ENCODE results near the gene ACER2. TPM values are rescaled to one million over a fixed set of nuclear protein-coding genes. Genes with fewer than 3 reads are reported as not detected.

ACER2 gene
- total RNA-seq, 1 donor from 2014 or later = 3.4 TPM

GRCh38 chr9:19470981-19471650, 62.3 kb downstream of the ACER2 start:
- ATAC-seq (ENCODE audit: poor library complexity) (peak; percentile 16), DNase-seq (no peak)
- intact Hi-C loops (cut with DNase I) = no loop called here

GRCh38 chr9:19471737-19472648, 63.2 kb downstream of the ACER2 start:
- intact Hi-C loops (cut with DNase I) = no loop called here
- ATAC-seq (ENCODE audit: poor library complexity) = peak; percentile 92
- peak; percentile 61 for DNase-seq

DNA sequence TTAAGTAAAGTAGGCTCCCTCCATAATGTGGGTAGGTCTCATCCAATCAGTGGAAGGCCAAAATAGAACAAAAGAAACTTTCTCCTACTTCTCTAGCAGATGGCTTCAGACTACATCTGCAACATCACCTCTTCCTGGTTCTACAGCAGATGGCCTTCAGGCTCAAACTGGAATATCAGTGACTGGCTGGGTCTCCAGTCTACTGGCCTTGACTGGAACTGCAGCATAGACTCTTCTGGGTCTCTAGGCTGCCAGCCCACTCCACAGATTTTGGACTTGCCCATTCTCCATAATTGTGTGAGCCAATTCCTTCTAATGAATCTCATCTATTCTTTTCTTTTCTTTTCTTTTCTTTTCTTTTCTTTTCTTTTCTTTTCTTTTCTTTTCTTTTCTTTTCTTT, 64.8 kb downstream of the ACER2 start:
- ATAC-seq (ENCODE audit: poor library complexity) = no peak
- intact Hi-C loops (cut with DNase I) = no loop called here

DNA sequence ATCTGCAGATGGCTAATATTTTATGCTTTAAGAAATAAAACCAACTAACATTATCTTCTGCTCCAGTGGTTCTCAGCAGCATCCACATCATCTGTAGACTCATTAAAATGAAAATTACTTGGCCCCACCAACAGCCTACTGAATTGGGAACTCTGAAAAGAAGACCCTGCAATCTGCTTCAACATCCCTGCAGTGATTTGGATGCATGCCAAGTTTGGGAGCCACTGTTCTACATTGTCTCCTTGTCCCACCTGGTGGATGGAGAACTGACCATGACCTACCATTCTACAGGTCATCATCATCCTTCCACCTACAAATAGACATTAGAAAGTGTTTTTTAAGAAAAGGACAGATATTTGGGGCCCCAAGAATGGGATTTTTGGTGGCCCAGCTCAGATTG, 71.1 kb downstream of the ACER2 start:
- no peak for DNase-seq
- intact Hi-C loops (cut with DNase I) = no loop called here
- ATAC-seq (ENCODE audit: poor library complexity) = no peak

More for the DNA sequence above, 64.8 kb downstream of the ACER2 start:
- DNase-seq = no peak

DNA sequence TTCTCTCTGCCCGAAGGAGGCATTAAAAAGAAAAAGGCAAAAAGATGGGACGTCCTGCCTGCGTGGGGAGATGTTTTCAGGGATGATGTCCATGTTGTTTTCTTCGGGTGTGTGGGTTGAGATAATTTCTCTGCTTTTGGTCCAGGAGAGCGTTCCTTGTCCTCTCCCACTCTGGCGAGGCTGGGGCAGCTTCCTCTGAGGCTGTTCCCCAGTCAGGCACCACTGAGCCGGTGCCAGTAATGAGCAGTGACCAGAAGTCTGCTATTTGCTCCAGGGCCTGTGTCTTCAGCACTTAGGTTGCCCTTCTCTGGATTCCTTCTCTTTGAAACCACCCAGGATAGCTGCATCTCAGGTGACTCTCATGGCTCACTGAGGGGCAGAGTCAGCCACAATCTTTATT, 71.5 kb downstream of the ACER2 start:
- intact Hi-C loops (cut with DNase I) = no loop called here
- DNase-seq = no peak
- peak; percentile 28 for ATAC-seq (ENCODE audit: poor library complexity)

DNA sequence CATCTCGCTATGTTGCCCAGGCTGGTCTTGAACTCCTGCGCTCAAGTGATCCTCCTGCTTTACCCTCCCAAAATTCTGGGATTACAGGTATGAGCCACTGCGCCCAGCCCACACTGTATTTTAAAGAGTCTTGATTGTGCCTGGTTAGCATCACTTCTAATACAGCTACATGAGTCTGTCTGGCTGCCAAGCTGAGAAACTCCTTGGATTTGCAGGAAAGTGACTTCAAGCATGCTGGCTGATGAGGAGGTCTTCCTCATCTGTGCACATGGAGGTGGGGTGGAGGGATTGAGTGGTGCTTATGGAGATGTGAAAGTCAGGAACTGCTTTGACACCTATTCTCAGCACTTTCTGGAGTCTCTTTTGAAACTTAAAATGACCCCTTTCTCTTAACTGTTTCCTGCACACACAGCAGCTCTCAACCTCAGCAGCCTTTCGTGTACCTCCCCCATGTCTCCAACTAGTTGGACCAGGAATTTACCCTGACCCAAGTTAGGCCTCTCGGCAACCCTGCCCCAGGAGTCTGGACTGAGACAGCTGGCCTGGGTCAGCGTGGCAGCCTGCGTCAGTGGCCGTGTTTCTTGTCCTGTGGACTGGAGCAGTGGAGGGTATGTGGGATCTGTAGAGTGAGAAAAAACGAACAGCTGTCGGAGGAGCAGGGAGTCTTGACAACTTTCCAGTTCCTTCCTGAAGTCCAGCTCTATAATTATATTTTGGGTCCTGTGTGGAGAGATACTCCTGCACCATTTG, 72.5 kb downstream of the ACER2 start:
- ATAC-seq (ENCODE audit: poor library complexity) = peak; percentile 80
- intact Hi-C loops (cut with DNase I) = no loop called here
- peak; percentile 53 for DNase-seq

GRCh38 chr9:19481971-19482404, 73.2 kb downstream of the ACER2 start:
- ATAC-seq (ENCODE audit: poor library complexity) = peak; percentile 34
- no peak for DNase-seq
- intact Hi-C loops (cut with DNase I) = no loop called here

DNA sequence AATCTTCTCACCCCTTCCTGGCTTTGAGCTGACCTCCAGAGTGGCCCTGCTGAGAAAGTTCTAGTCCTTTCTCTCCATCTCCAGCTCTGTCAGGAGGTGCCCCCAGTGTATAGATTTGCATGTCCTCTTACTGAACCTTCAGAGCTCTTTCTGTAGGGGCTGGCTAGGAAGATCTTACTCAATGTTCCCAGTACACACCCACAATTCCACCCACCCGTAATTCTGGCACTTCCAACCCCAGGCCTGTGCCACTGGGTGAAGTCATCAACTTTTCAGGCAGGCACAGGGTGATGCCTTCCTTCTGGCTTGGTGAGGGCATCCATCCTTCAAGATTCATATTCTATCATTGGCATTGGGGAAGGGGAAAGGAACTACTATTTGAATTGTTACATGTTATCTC, 75.9 kb downstream of the ACER2 start:
- no peak for ATAC-seq (ENCODE audit: poor library complexity)
- intact Hi-C loops (cut with DNase I) = no loop called here
- no peak for DNase-seq

- no peak for ATAC-seq (ENCODE audit: poor library complexity)
- no peak for DNase-seq
- intact Hi-C loops (cut with DNase I) = no loop called here
Observed at GRCh38 chr9:19485193-19485592, 76.4 kb downstream of the ACER2 start.

GRCh38 chr9:19486803-19487202, 78.0 kb downstream of the ACER2 start:
- ATAC-seq (ENCODE audit: poor library complexity) = no peak
- intact Hi-C loops (cut with DNase I) = no loop called here
- no peak for DNase-seq

DNA sequence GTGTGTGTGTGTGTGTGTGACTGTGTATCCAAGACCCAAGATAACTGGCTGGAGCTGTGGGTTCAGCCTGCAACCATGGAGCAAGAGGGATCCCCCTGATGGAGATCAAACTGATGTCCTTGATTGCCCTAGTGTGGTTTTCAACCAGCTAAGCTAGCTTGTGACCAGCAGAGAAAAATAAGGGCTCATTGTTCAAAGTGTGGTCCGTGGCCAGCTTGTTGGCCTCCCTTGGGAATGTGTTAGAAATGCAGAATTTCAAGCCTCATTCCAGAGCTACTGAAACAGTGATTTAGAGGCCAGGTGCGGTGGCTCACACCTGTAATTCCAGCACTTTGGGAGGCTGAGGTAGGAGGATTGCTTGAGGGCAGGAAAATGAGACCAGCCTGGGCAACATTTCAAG, 79.9 kb downstream of the ACER2 start:
- ATAC-seq (ENCODE audit: poor library complexity) (no peak), DNase-seq (no peak)
- intact Hi-C loops (cut with DNase I) = no loop called here

DNA sequence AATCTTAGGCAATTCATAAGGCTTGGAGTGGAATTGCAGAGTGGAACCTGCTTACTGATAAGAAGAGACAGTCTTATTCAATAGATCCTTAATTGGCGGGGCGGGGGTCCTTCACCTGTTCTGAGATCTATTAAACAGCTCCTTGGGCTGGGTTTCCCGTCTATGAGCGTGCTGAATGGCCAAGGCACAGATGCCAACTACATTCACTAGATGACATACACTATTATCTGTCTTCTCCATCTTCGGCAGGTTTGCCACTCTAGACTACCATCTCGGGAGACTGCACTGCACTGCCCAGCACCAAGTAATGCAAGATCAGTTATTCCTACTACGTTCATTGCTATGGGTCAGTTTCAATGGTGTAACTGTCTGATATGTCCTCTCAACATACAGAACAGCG, 81.5 kb downstream of the ACER2 start:
- ATAC-seq (ENCODE audit: poor library complexity) = no peak
- no peak for DNase-seq
- intact Hi-C loops (cut with DNase I) = no loop called here

DNA sequence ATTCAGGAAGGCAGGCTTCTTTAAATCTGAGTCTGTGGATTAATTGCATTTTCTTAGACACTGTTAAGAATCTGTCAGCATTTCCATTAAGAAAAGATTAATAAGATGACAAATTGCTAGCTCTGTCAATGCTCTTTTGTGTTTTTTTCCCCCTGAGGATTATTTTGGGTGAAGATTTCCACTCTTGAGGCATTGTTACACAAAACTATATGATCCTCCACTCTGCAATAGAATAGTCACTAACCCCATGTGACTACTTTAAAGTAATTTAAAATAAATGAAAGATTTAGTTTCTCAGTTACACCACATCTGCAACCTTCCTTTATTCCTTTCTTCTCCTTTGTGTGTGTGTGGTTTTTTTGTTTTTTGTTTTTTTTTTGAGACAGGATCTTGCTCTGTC, 82.0 kb downstream of the ACER2 start:
- ATAC-seq (ENCODE audit: poor library complexity) = no peak
- no peak for DNase-seq
- intact Hi-C loops (cut with DNase I) = no loop called here

- no peak for DNase-seq
- ATAC-seq (ENCODE audit: poor library complexity) = no peak
- intact Hi-C loops (cut with DNase I) = no loop called here
Observed at GRCh38 chr9:19492775-19493173, 84.0 kb downstream of the ACER2 start.

- intact Hi-C loops (cut with DNase I) = no loop called here
- ATAC-seq (ENCODE audit: poor library complexity) (peak; percentile 91), DNase-seq (peak; percentile 90)
Observed at GRCh38 chr9:19493174-19493811, 84.5 kb downstream of the ACER2 start.

DNA sequence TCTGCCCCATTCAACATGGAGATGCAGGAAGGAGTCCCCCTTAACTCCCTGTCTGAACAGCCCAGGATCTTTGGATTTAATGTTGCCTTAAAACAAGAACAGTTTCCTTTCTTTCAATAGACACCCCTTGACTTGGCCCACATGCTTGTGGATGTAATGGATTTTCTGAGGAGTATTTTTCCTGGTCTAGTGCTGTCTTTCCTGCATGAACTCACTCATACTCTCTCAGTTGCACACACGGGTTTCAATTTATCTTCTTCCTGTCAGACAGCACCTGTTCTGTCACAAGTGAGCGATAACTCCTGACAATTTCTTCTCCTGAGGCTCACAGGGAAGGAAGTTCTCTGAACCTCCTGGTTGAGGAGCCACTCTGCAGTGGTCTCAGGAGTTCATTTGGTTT, 85.1 kb downstream of the ACER2 start:
- intact Hi-C loops (cut with DNase I) = no loop called here
- ATAC-seq (ENCODE audit: poor library complexity) (peak; percentile 35), DNase-seq (no peak)

DNA sequence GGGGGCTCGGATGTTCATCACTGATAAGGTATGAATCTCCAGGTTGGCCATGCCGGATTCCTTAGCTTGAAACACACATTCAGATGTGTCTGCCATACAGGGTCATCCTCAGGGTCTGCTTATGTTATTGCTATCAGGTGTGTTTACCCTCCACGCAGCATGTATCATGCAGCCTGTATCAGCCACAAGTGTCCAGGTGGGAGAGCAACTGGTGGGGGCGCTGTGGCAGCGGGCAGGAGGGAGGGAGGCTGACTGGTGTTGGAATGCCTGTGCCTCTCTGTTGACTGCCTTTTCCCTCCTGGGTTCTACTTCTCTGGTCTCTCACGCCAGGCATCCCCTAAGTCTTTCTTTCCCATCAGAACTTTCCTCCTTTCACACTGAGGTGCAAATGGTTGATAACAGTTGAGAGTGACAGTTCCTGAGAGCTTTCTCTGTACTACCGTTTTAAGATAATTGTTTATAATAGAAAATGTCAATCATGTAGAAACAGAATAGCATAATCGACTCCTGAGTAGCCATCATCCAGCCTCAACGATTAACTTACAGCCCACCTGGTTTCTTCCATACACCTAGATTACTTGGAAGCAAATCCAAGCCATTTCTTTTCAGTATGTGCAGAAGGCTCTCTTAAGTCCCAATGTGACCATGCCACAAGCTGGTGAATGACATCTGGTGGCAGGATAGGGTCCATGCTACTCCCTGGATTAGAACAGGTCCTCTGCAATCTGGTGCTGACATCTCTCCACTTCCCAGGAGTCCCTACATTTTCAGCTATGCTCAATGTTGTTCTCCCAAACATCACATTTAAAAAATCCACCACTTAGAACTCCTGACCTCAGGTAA, 86.6 kb downstream of the ACER2 start:
- DNase-seq (no peak), ATAC-seq (ENCODE audit: poor library complexity) (no peak)
- intact Hi-C loops (cut with DNase I) = no loop called here
